ENCODE results near the gene PIK3CA. TPM values are rescaled to one million over a fixed set of nuclear protein-coding genes. Genes with fewer than 3 reads are reported as not detected.

PIK3CA gene
- total RNA-seq, 1 donor from 2014 or later = 9.0 TPM

Other genes starting within 250 kb of the PIK3CA start
- gene ZMAT3, start 76.5 kb upstream of the PIK3CA start, total RNA-seq = 6.8 TPM
- gene KCNMB3, start 102.8 kb downstream of the PIK3CA start, total RNA-seq = 1.7 TPM
- gene ZNF639, start 174.7 kb downstream of the PIK3CA start, total RNA-seq = 9.7 TPM
- 17.9 TPM for gene MFN1, start 199.4 kb downstream of the PIK3CA start, total RNA-seq

Data from left lobe of liver (tissue), 1 donor.